ENCODE results near the gene NTSR2. TPM values are rescaled to one million over a fixed set of nuclear protein-coding genes. Genes with fewer than 3 reads are reported as not detected.

NTSR2 gene
- total RNA-seq, 2 experiments from 2014 or later = not detected

DNA sequence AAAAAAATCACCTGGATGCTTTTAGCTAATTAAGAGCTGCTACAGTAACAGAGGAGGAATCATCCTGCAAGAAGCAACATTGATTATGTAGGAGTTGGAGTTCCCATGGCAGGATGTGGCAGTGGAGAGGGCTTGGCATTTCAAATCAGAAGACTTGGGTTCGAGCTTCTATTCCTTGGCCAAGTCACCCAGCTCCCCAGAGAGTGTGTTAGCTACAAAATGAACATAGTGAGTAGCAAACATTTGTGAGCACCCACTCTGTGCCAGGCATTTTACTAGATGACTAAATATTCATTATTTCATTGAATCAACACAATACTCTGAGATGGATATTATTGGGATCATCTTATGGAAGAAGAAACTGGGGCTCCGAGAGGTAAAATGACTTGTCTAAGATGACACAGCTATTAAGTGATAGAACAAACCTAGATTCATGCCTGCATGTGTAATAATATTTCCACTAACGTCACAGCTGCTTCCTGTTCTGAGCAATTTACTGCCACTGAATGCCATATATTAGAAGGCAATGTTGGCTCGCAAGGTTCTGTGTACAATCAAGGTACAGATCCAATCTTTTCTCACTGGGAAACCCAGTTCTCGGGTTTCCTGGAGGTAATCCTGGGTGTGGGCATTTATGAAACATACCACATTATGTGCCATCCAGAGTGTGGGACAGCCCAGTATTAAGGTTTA is 18.0 kb downstream of the NTSR2 start:
- no TSS peak for BruUV-seq (replicated peaks)
- Histone ChIP-seq H3K36me3 (ENCODE audit: insufficient read depth, low read length) (no peaks in the 10 kb centered on the region), H2AFZ (ENCODE audit: low read length) (no peak overlapping the region), H4K20me1 (ENCODE audit: insufficient read depth, low read length) (no peaks in the 10 kb centered on the region), H3K9me3 (ENCODE audit: low read length) (no peaks in the 10 kb centered on the region), H3K9me2 (ENCODE audit: insufficient read depth, low read length) (no peaks in the 10 kb centered on the region), H3K4me3 (ENCODE audit: low read depth, low read length, poor library complexity, severe bottlenecking) (no peak overlapping the region), H3K79me2 (ENCODE audit: insufficient read depth, low read depth, low read length) (no peaks in the 10 kb centered on the region), H3K4me2 (ENCODE audit: low read length) (no peak overlapping the region), H3K27ac (ENCODE audit: low read depth, low read length, poor library complexity, severe bottlenecking) (no peak overlapping the region), H3K4me1 (ENCODE audit: insufficient read depth, low read length, poor library complexity, severe bottlenecking) (no peaks in the 10 kb centered on the region)
- POLR2A ChIA-PET = no interaction called here
- no peak for TF ChIP-seq EZH2phosphoT487 (IDR thresholded peaks at IDR 0.05; ENCODE audit: borderline replicate concordance, low read depth, low read length)
- TF ChIP-seq, protein P1, sequence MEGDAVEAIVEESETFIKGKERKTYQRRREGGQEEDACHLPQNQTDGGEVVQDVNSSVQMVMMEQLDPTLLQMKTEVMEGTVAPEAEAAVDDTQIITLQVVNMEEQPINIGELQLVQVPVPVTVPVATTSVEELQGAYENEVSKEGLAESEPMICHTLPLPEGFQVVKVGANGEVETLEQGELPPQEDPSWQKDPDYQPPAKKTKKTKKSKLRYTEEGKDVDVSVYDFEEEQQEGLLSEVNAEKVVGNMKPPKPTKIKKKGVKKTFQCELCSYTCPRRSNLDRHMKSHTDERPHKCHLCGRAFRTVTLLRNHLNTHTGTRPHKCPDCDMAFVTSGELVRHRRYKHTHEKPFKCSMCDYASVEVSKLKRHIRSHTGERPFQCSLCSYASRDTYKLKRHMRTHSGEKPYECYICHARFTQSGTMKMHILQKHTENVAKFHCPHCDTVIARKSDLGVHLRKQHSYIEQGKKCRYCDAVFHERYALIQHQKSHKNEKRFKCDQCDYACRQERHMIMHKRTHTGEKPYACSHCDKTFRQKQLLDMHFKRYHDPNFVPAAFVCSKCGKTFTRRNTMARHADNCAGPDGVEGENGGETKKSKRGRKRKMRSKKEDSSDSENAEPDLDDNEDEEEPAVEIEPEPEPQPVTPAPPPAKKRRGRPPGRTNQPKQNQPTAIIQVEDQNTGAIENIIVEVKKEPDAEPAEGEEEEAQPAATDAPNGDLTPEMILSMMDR (conservative IDR thresholded peaks at IDR 0.05; ENCODE audit: low read length) = no peak
- intact Hi-C loops (cut with micrococcal nuclease; ENCODE audit: unreplicated experiment) = no loop called here
- CTCF ChIA-PET (ENCODE audit: unreplicated experiment) = no interaction called here
- DNase-seq (ENCODE audit: low spot score) = no peak

DNA sequence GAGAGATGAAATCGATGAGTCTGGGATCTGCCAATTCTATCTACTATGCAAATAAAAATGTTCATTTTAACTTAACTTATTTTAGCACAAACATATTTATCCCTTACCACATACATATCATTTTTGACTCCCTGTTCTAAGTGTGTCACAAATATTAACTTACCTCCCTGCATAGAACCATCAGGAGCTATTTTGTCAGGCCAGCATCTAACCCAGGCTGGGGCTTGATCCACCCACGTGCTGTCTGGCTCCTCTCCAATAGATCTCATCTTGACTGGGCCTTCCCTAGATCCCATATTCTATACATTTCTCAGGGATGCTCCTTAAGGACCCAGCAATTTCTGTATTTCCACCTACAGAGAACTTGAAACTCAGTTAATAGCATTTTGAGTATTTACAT is 20.9 kb downstream of the NTSR2 start:
- H3K9me3 ChIP-seq (ENCODE audit: low read length) = no peaks in the 10 kb centered on the region
- no TSS peak for BruUV-seq (replicated peaks)
- H3K27ac ChIP-seq (ENCODE audit: low read depth, low read length, poor library complexity, severe bottlenecking) = no peak overlapping the region
- no peaks in the 10 kb centered on the region for H3K36me3 ChIP-seq (ENCODE audit: insufficient read depth, low read length)
- H3K4me1 ChIP-seq (ENCODE audit: insufficient read depth, low read length, poor library complexity, severe bottlenecking) = no peaks in the 10 kb centered on the region
- no peaks in the 10 kb centered on the region for H4K20me1 ChIP-seq (ENCODE audit: insufficient read depth, low read length)
- intact Hi-C loops (cut with micrococcal nuclease; ENCODE audit: unreplicated experiment) = no loop called here
- ChIA-PET POLR2A (no interaction called here), CTCF (ENCODE audit: unreplicated experiment) (no interaction called here)
- H3K4me2 ChIP-seq (ENCODE audit: low read length) = no peak overlapping the region
- DNase-seq (ENCODE audit: low spot score) = no peak
- no peaks in the 10 kb centered on the region for H3K9me2 ChIP-seq (ENCODE audit: insufficient read depth, low read length)
- TF ChIP-seq, protein P1 (conservative IDR thresholded peaks at IDR 0.05; ENCODE audit: low read length) = no peak
- no peak for TF ChIP-seq EZH2phosphoT487 (IDR thresholded peaks at IDR 0.05; ENCODE audit: borderline replicate concordance, low read depth, low read length)
- no peaks in the 10 kb centered on the region for H3K79me2 ChIP-seq (ENCODE audit: insufficient read depth, low read depth, low read length)
- H2AFZ ChIP-seq (ENCODE audit: low read length) = no peak overlapping the region
- H3K4me3 ChIP-seq (ENCODE audit: low read depth, low read length, poor library complexity, severe bottlenecking) = no peak overlapping the region

DNA sequence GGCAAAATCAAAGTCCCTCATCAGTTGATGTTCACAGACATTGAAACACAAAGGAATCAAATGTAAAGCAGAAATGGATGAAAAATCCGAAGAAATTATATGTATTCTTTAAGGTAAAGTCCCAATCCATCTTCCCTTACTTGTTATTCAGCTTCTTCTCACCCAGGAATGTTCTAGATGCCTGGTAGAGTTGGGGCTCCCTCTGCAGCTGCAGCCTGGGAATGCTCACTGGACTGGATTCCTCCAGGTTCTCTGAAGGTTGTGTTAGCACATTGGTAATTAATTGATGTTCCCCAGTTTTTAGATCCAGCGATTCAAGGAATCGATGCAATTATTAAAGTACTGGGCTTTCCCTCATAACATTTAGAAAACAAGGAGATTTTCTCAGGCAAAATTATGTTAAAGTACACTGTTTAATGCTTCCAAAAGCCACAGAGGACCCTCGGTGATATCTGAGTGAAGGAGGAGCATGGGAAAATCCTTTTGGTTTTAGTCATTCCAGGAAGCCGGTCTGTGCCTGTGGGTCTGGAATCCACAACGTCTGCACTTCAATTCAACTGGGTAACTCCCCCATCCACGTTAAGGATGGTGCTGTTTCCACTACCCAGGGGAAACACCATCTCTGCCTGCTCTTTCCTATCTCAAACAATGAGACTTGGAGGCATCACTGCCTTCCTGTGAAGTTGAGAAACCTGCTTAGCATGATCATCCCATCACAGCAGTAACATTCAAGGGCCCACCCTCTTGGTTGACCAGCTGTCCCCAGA is 22.0 kb downstream of the NTSR2 start:
- DNase-seq (ENCODE audit: low spot score) = no peak
- Histone ChIP-seq H3K4me1 (ENCODE audit: insufficient read depth, low read length, poor library complexity, severe bottlenecking) (no peaks in the 10 kb centered on the region), H3K4me2 (ENCODE audit: low read length) (no peak overlapping the region), H3K4me3 (ENCODE audit: low read depth, low read length, poor library complexity, severe bottlenecking) (no peak overlapping the region), H3K36me3 (ENCODE audit: insufficient read depth, low read length) (no peaks in the 10 kb centered on the region), H3K27ac (ENCODE audit: low read depth, low read length, poor library complexity, severe bottlenecking) (no peak overlapping the region), H3K79me2 (ENCODE audit: insufficient read depth, low read depth, low read length) (no peaks in the 10 kb centered on the region), H4K20me1 (ENCODE audit: insufficient read depth, low read length) (no peaks in the 10 kb centered on the region), H3K9me2 (ENCODE audit: insufficient read depth, low read length) (no peaks in the 10 kb centered on the region), H3K9me3 (ENCODE audit: low read length) (no peaks in the 10 kb centered on the region), H2AFZ (ENCODE audit: low read length) (no peak overlapping the region)
- intact Hi-C loops (cut with micrococcal nuclease; ENCODE audit: unreplicated experiment) = no loop called here
- TF ChIP-seq, protein P1 (conservative IDR thresholded peaks at IDR 0.05; ENCODE audit: low read length) = no peak
- ChIA-PET CTCF (ENCODE audit: unreplicated experiment) (no interaction called here), POLR2A (no interaction called here)
- no TSS peak for BruUV-seq (replicated peaks)

Data from OCI-LY7 (cell line).